GM12878 (cell line): ENCODE results near the gene RNFT2. TPM values are rescaled to one million over a fixed set of nuclear protein-coding genes. Genes with fewer than 3 reads are reported as not detected.

Source experiments
- ATAC-seq: fragments of 200-7000 bp; cut with Tn5 transposase; 3 replicates; pipeline ENCODE4 v1.9.1; 2020; ENCODE audit warnings: mild to moderate bottlenecking, moderate library complexity
- BruUV-seq: library from RNA; stranded (reverse); fragments of 400-500 nt; replicated peaks from 2 replicates; lab custom pipeline; 2021; lab: Mats Ljungman, UMichigan
- CTCF ChIA-PET: fragments of 300-600 bp; sonication (Branson Sonifier 250); formaldehyde crosslinking; extraction: SDS; loops from one replicate; lab custom pipeline; 2021; ENCODE audit warnings: inconsistent platforms; lab: Yijun Ruan, JAX
- POLR2A ChIA-PET: fragments of 350-600 bp; formaldehyde crosslinking; extraction: SDS; loops from one replicate; lab custom pipeline; 2021; ENCODE audit warnings: inconsistent platforms; lab: Charles Lee
- RAD21 ChIA-PET: fragments of 300-600 bp; sonication (Branson Sonifier 250); formaldehyde crosslinking; loops from one replicate; lab custom pipeline; 2023; ENCODE audit warnings: antibody characterized with exemption; ENCODE audit not compliant: unreplicated experiment; lab: Charles Lee
- SMC1A ChIA-PET: fragments of 300-600 bp; sonication (Branson Sonifier 250); formaldehyde crosslinking; loops from one replicate; lab custom pipeline; 2023; ENCODE audit not compliant: unreplicated experiment, uncharacterized antibody; lab: Charles Lee
- DNase-seq: peaks from one replicate; pipeline ENCODE4 v3.0.0-alpha.2; 2011; ENCODE audit warnings: low read depth, low spot score
- FAIRE-seq: peaks from 3 replicates; lab custom pipeline; 2011; peaks lifted over from hg19 to GRCh38; lab: Jason Lieb, UNC
- H2AFZ ChIP-seq: 2 replicates; pipeline ENCODE4 v1.6.0; 2011; ENCODE audit warnings: low read depth, low read length, control low read depth; ENCODE audit not compliant: control insufficient read depth
- H3K27ac ChIP-seq: 2 replicates; pipeline ENCODE4 v1.5.1; 2011; ENCODE audit warnings: control low read depth; ENCODE audit not compliant: control insufficient read depth, insufficient read depth
- H3K27me3 ChIP-seq, 2 experiments: replicated peaks in 1 of 2; 2 replicates each; pipeline versions ENCODE4 v1.6.0 to v1.6.1; 2011; ENCODE audit warnings: low read length in 1 of 2; ENCODE audit not compliant: control insufficient read depth in 2 of 2, insufficient read depth in 2 of 2
- H3K36me3 ChIP-seq, 2 experiments: 2 replicates each; pipeline ENCODE4 v1.5.1; 2011; ENCODE audit warnings: low read length in 1 of 2; ENCODE audit not compliant: control insufficient read depth in 2 of 2, insufficient read depth in 2 of 2
- H3K4me1 ChIP-seq: 2 replicates; pipeline ENCODE4 v1.6.1; 2011; ENCODE audit warnings: mild to moderate bottlenecking, low read length, moderate library complexity, mixed read lengths; ENCODE audit not compliant: control insufficient read depth, insufficient read depth
- H3K4me2 ChIP-seq: 2 replicates; pipeline ENCODE4 v1.6.0; 2011; ENCODE audit warnings: control low read depth; ENCODE audit not compliant: control insufficient read depth, insufficient read depth
- H3K4me3 ChIP-seq: fragments of 200-600 bp; sonication (generic); 2 replicates; pipeline ENCODE4 v1.5.1; 2016
- H3K79me2 ChIP-seq: 2 replicates; pipeline ENCODE4 v1.6.0; 2011; ENCODE audit warnings: low read length; ENCODE audit not compliant: control insufficient read depth, insufficient read depth
- H3K9ac ChIP-seq: 2 replicates; pipeline ENCODE4 v1.8.0; 2011; ENCODE audit warnings: low read length, control low read depth, mixed read lengths; ENCODE audit not compliant: control insufficient read depth, insufficient read depth
- H3K9me3 ChIP-seq: replicated peaks from 3 replicates; pipeline ENCODE4 v1.5.1; 2011; ENCODE audit warnings: mild to moderate bottlenecking, low read length; ENCODE audit not compliant: control insufficient read depth, insufficient read depth
- H4K20me1 ChIP-seq: 2 replicates; pipeline ENCODE4 v1.6.0; 2011; ENCODE audit not compliant: control insufficient read depth, insufficient read depth
- CBX3 ChIP-seq: fragments of 200-600 bp; sonication (generic); IDR thresholded peaks from 2 replicates; pipeline ENCODE4 v1.6.1; 2016; ENCODE audit warnings: low read depth, borderline replicate concordance
- CBX5 ChIP-seq: sonication (generic); IDR thresholded peaks from 2 replicates; pipeline ENCODE4 v1.6.1; 2016; ENCODE audit warnings: low read depth, moderate library complexity, mild to moderate bottlenecking, inconsistent platforms
- CHD4 ChIP-seq: fragments of 200-600 bp; sonication (generic); IDR thresholded peaks from 2 replicates; pipeline ENCODE4 v1.6.1; 2016; ENCODE audit warnings: mild to moderate bottlenecking
- CREB1 ChIP-seq: IDR thresholded peaks from 2 replicates; pipeline ENCODE4 v1.6.1; 2012; ENCODE audit warnings: low read depth, mild to moderate bottlenecking, inconsistent platforms
- CREM ChIP-seq: IDR thresholded peaks from 2 replicates; pipeline ENCODE4 v1.6.1; 2014; ENCODE audit warnings: antibody characterized with exemption, low read depth
- FOXK2 ChIP-seq: fragments of 450-650 bp; IDR thresholded peaks from 2 replicates; pipeline ENCODE4 v1.6.1; 2017; ENCODE audit warnings: mild to moderate bottlenecking, moderate library complexity
- GATAD2B ChIP-seq: fragments of 450-650 bp; conservative IDR thresholded peaks from 2 replicates; pipeline ENCODE4 v1.6.1; 2017; ENCODE audit warnings: low read depth, mild to moderate bottlenecking, moderate library complexity
- IKZF1 ChIP-seq: fragments of 450-650 bp; conservative IDR thresholded peaks from 2 replicates; pipeline ENCODE4 v1.6.1; 2017; ENCODE audit warnings: antibody characterized with exemption, mild to moderate bottlenecking
- LARP7 ChIP-seq: fragments of 450-650 bp; IDR thresholded peaks from 2 replicates; pipeline ENCODE4 v1.6.1; 2017; ENCODE audit warnings: mild to moderate bottlenecking
- MAX ChIP-seq: IDR thresholded peaks from 2 replicates; pipeline ENCODE4 v1.6.1; 2012; ENCODE audit warnings: low read depth, low read length, improper control_type of control experiment
- MEF2B ChIP-seq: fragments of 450-650 bp; IDR thresholded peaks from 2 replicates; pipeline ENCODE4 v1.6.1; 2018; ENCODE audit warnings: mild to moderate bottlenecking, moderate library complexity; ENCODE audit not compliant: partially characterized antibody, poor library complexity, severe bottlenecking
- MYC ChIP-seq: IDR thresholded peaks from 2 replicates; pipeline ENCODE4 v1.6.1; 2011; ENCODE audit warnings: mild to moderate bottlenecking, low read length, moderate library complexity, inconsistent platforms; ENCODE audit not compliant: insufficient read depth, insufficient replicate concordance, insufficient read length, severe bottlenecking
- NFXL1 ChIP-seq: fragments of 450-650 bp; IDR thresholded peaks from 2 replicates; pipeline ENCODE4 v1.6.1; 2017; ENCODE audit warnings: antibody characterized with exemption, mild to moderate bottlenecking, borderline replicate concordance
- PAX8 ChIP-seq: fragments of 450-650 bp; IDR thresholded peaks from 2 replicates; pipeline ENCODE4 v1.6.1; 2017; ENCODE audit warnings: mild to moderate bottlenecking, moderate library complexity
- POLR2AphosphoS2 ChIP-seq: IDR thresholded peaks from 2 replicates; pipeline ENCODE4 v1.6.1; 2011; ENCODE audit warnings: low read depth, mild to moderate bottlenecking, low read length, improper control_type of control experiment, moderate library complexity
- SIN3A ChIP-seq: IDR thresholded peaks from 2 replicates; pipeline ENCODE4 v1.6.1; 2012; ENCODE audit warnings: low read depth, low read length, improper control_type of control experiment
- SMAD5 ChIP-seq: IDR thresholded peaks from 2 replicates; pipeline ENCODE4 v1.6.1; 2016; ENCODE audit warnings: antibody characterized with exemption, low read depth
- SRF ChIP-seq, 2 experiments: IDR thresholded peaks; 2 replicates each; pipeline ENCODE4 v1.6.1; 2011; ENCODE audit warnings: low read depth in 2 of 2, low read length in 2 of 2, mild to moderate bottlenecking in 1 of 2, moderate library complexity in 1 of 2
- TCF7 ChIP-seq: IDR thresholded peaks from 2 replicates; pipeline ENCODE4 v1.6.1; 2014; ENCODE audit warnings: antibody characterized with exemption, borderline replicate concordance
- ZNF592 ChIP-seq: fragments of 450-650 bp; IDR thresholded peaks from 2 replicates; pipeline ENCODE4 v1.6.1; 2017; ENCODE audit warnings: mild to moderate bottlenecking, moderate library complexity
- ZSCAN29 ChIP-seq: fragments of 450-650 bp; IDR thresholded peaks from 2 replicates; pipeline ENCODE4 v1.6.1; 2017; ENCODE audit warnings: mild to moderate bottlenecking, moderate library complexity
- WGBS: methylation state at CpG from one replicate; pipeline ENCODE4 v1.1.6; 2016; ENCODE audit warnings: low lambda C conversion rate; ENCODE audit not compliant: insufficient replicate concordance, insufficient coverage; ENCODE audit errors: missing lambda C conversion rate; 5-methylcytosine and 5-hydroxymethylcytosine counted together
- in situ Hi-C: fragments of 300-500 bp; cut with MboI; formaldehyde crosslinking; loops from 9 replicates; pipeline ENCODE4 v1.14.3; 2018; ENCODE audit warnings: mixed read lengths
- intact Hi-C: fragments of 100-400 bp; cut with micrococcal nuclease; formaldehyde crosslinking; loops from one replicate; pipeline ENCODE4 v1.14.2; 2022; ENCODE audit not compliant: unreplicated experiment
- polyA plus RNA-seq, 11 experiments: library from polyadenylated mRNA; depleted of rRNA in 4 of 11; unstranded in 6 of 11; stranded (reverse) in 5 of 11; fragments of >200 nt; fragmentation: Nextera tagmentation in 4 of 11; fragmentation: Illumina TruSeq in 1 of 11; extraction: Ambion mirVana in 4 of 11; extraction: Trizol in 1 of 11; gene quantifications; 1 replicate in 1 of 11; 2 replicates in 10 of 11; pipeline versions ENCODE4 v1.2.1 to v1.2.3, GENCODE V29; 2011 to 2016; ENCODE audit warnings: inconsistent platforms in 2 of 11, missing spikeins in 2 of 11, low read depth in 1 of 11
- total RNA-seq, 4 experiments: library from RNA; depleted of rRNA in 3 of 4; stranded (reverse); fragments of >200 nt in 3 of 4; fragmentation: Illumina TruSeq in 1 of 4; extraction: Trizol in 1 of 4; gene quantifications; 2 replicates each; pipeline versions ENCODE4 v1.2.1 to v1.2.3, GENCODE V29; 2013 to 2021

Gene RNFT2
- total and polyA plus RNA-seq, 10 of the 15 experiments (the other 5 are each of a cell fraction or from before 2014, with no cell fraction given), result 2.5 to 17.3 (median 9.7) TPM

- peak; percentile 93 for ATAC-seq
- Histone ChIP-seq H3K36me3 (no peaks in the 10 kb centered on the region), H3K9ac (peak overlapping the region; percentile 77), H3K4me2 (peak overlapping the region; percentile 86), H3K9me3 (no peaks in the 10 kb centered on the region), H4K20me1 (no peaks in the 10 kb centered on the region), H3K4me3 (peak overlapping the region; percentile 93), H3K27ac (peak overlapping the region; percentile 69), H3K4me1 (peaks cover 6% of the 10 kb centered on the region; the same call in 1 of the 2 replicates), H3K79me2 (no peaks in the 10 kb centered on the region), H3K27me3 (no peaks in the 10 kb centered on the region), H2AFZ (peak overlapping the region; percentile 94)
- ChIA-PET CTCF (interaction anchor here (0.6 kb wide), 2 partner anchors 228 to 281 kb away, joined by 3 read pairs; no protein-coding TSS in a partner anchor), SMC1A (no interaction called here), RAD21 (no interaction called here), POLR2A (interaction anchor here (0.8 to 0.9 kb wide), 2 partner anchors 42 to 59 kb away, joined by 3 to 4 read pairs; no protein-coding TSS in a partner anchor)
- intact Hi-C loops, result loop anchor here (5.0 kb wide), 1 partner anchor 93 kb away; the partner anchor contains the start of gene FBXW8
- WGBS, result under 1% methylated on average over 70 of the region's 70 CpGs
- peak; percentile 17 for DNase-seq
- peak; percentile 82 for FAIRE-seq
- TSS peak; percentile 91 for BruUV-seq
- in situ Hi-C loops, result no loop called here
- TF ChIP-seq IKZF1, result peak; percentile 86
- TF ChIP-seq SRF (IDR thresholded peaks at IDR 0.05; ENCODE audit: low read depth in 2 of 2, low read length in 2 of 2), result peak in 1 of 2 experiments; percentile 93; a peak in 2 of 4 replicates
- 0 out of 2 replicates have a peak, but pooled peaks have one; percentile 53 for TF ChIP-seq CBX5
- TF ChIP-seq CREM, result peak; percentile 98
- TF ChIP-seq ZSCAN29, result peak; percentile 44; the same call in 1 of the 2 replicates
- TF ChIP-seq CBX3, result no peak
- TF ChIP-seq MEF2B, result peak; percentile 53
- peak; percentile 50; the same call in 1 of the 2 replicates for TF ChIP-seq NFXL1
- no peak for TF ChIP-seq MYC
- TF ChIP-seq TCF7, result no peak
- TF ChIP-seq LARP7, result peak; percentile 96
- no peak for TF ChIP-seq FOXK2
- no peak for TF ChIP-seq CHD4
- peak; percentile 73; the same call in 1 of the 2 replicates for TF ChIP-seq ZNF592
- TF ChIP-seq PAX8, result no peak
- no peak for TF ChIP-seq POLR2AphosphoS2
- 0 out of 2 replicates have a peak, but pooled peaks have one; percentile 40 for TF ChIP-seq MAX
- peak; percentile 83 for TF ChIP-seq GATAD2B
- peak; percentile 96 for TF ChIP-seq CREB1
- TF ChIP-seq SMAD5, result no peak
- 0 out of 2 replicates have a peak, but pooled peaks have one; percentile 64 for TF ChIP-seq SIN3A
These were observed 81.1 kb downstream of the RNFT2 start for GRCh38 chr12:116818948-116819832.
